Osteocyte (in vitro differentiated cells): ENCODE results near the gene WWP2. TPM values are rescaled to one million over a fixed set of nuclear protein-coding genes. Genes with fewer than 3 reads are reported as not detected.
A peak's percentile ranks its signal among the peaks of the same experiment; 100 is the strongest.
"Not testable (repeated sequence)": the region's sequence is repeated elsewhere in the genome, so short reads cannot be mapped to it uniquely, and the experiment has no call there.

ENCODE experiments used
- DNase-seq: peaks from one replicate; pipeline ENCODE4 v3.0.0; 2021; ENCODE audit warnings: mixed read lengths; ENCODE audit not compliant: unreplicated experiment; ENCODE audit errors: extremely low spot score
- H3K27ac Mint-ChIP-seq: one replicate; pipeline ENCODE4 v1.8.0; 2021; ENCODE audit warnings: mild to moderate bottlenecking, mixed read lengths; ENCODE audit not compliant: unreplicated experiment
- H3K27me3 Mint-ChIP-seq: one replicate; pipeline ENCODE4 v1.8.0; 2021; ENCODE audit warnings: mixed read lengths; ENCODE audit not compliant: unreplicated experiment
- H3K36me3 Mint-ChIP-seq: one replicate; pipeline ENCODE4 v1.8.0; 2021; ENCODE audit warnings: mixed read lengths; ENCODE audit not compliant: unreplicated experiment
- H3K4me1 Mint-ChIP-seq: one replicate; pipeline ENCODE4 v1.8.0; 2021; ENCODE audit warnings: mixed read lengths; ENCODE audit not compliant: unreplicated experiment
- H3K4me3 Mint-ChIP-seq: one replicate; pipeline ENCODE4 v1.8.0; 2021; ENCODE audit warnings: mild to moderate bottlenecking, moderate library complexity, mixed read lengths; ENCODE audit not compliant: unreplicated experiment
- H3K9me3 Mint-ChIP-seq: one replicate; pipeline ENCODE4 v1.8.0; 2021; ENCODE audit warnings: mixed read lengths; ENCODE audit not compliant: unreplicated experiment
- total RNA-seq: library from RNA; stranded (reverse); gene quantifications from 2 replicates; pipeline ENCODE4 v1.2.1, GENCODE V29; 2021
- TF ChIP-seq, protein P1 (sequence below): fragments of 200-600 bp; sonication (generic); IDR thresholded peaks from 2 replicates; pipeline ENCODE4 v1.5.0; 2021; ENCODE audit warnings: antibody characterized with exemption, mild to moderate bottlenecking, moderate library complexity

Gene WWP2
- total RNA-seq, 1 donor from 2014 or later: 36.2 TPM

DNA sequence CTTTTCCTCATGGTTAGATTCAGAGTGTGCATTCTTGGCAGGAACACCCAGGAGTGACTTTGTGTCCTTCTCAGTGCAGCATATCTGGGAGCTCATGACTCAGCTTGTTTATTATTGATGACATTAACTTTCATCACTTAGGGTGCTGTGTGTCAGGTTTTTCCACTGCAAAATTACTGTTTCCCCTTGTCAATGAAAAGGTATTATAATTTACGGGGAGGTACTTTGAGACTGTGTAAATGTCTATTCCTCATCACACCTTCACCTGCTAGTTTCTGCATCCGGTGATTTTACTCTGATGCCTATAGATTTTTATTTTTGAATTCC, 50.5 kb downstream of the WWP2 start:
- H3K4me3 Mint-ChIP-seq: no peak overlapping the region
- H3K9me3 Mint-ChIP-seq: no peaks in the 10 kb centered on the region
- no peak for DNase-seq
- peaks cover 7% of the 10 kb centered on the region for H3K4me1 Mint-ChIP-seq
- H3K27ac Mint-ChIP-seq: no peak overlapping the region
- TF ChIP-seq, protein P1, sequence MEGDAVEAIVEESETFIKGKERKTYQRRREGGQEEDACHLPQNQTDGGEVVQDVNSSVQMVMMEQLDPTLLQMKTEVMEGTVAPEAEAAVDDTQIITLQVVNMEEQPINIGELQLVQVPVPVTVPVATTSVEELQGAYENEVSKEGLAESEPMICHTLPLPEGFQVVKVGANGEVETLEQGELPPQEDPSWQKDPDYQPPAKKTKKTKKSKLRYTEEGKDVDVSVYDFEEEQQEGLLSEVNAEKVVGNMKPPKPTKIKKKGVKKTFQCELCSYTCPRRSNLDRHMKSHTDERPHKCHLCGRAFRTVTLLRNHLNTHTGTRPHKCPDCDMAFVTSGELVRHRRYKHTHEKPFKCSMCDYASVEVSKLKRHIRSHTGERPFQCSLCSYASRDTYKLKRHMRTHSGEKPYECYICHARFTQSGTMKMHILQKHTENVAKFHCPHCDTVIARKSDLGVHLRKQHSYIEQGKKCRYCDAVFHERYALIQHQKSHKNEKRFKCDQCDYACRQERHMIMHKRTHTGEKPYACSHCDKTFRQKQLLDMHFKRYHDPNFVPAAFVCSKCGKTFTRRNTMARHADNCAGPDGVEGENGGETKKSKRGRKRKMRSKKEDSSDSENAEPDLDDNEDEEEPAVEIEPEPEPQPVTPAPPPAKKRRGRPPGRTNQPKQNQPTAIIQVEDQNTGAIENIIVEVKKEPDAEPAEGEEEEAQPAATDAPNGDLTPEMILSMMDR: no peak
- peaks cover 13% of the 10 kb centered on the region for H3K36me3 Mint-ChIP-seq
- no peaks in the 10 kb centered on the region for H3K27me3 Mint-ChIP-seq

DNA sequence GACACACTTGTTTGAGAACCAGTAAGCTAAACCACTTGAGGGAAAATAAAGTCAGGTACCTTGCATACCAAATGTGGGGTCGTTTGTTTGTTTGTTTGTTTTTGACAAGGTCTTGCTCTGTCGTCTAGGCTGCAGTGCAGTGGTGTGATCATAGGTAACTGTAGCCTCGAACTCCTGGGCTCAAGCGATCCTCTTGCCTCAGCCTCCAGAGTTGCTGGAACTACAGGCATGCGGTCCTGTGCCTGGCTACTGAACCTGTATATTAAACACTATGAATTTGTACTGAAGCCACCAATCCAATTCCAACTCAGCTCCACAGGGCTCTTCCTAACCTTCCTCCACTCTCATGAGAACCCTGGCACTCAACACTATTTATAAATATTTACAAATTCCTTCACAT, 51.9 kb downstream of the WWP2 start:
- TF ChIP-seq, protein P1: no peak
- Mint-ChIP-seq H3K4me1 (peaks cover 7% of the 10 kb centered on the region), H3K27ac (peak overlapping the region; percentile 21), H3K4me3 (no peak overlapping the region), H3K9me3 (no peaks in the 10 kb centered on the region), H3K27me3 (no peaks in the 10 kb centered on the region), H3K36me3 (peaks cover 17% of the 10 kb centered on the region)
- no peak for DNase-seq

DNA sequence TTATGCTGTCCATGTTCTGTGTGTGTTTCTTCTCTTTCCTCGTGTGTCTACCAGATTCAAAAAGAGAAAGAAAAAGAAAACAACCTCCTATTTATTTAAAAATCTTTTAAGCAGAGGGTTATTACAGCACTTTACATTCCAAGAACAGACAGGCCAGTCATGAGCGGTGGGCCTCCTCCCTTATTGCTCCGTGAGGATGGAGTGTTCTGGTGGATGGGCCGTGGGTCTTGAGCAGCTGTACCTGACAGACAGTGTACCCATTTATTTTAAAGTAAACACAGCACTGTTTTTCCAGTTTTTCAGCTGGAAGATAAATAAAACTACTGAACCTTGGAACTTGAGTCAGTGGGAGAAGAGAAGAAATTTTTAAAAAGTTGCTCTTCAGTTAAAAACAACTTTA, 52.4 kb downstream of the WWP2 start:
- peaks cover 7% of the 10 kb centered on the region for H3K4me1 Mint-ChIP-seq
- no peak overlapping the region for H3K4me3 Mint-ChIP-seq
- H3K27me3 Mint-ChIP-seq: no peaks in the 10 kb centered on the region
- TF ChIP-seq, protein P1: no peak
- DNase-seq: no peak
- peak overlapping the region; percentile 21 for H3K27ac Mint-ChIP-seq
- peaks cover 17% of the 10 kb centered on the region for H3K36me3 Mint-ChIP-seq
- no peaks in the 10 kb centered on the region for H3K9me3 Mint-ChIP-seq

DNA sequence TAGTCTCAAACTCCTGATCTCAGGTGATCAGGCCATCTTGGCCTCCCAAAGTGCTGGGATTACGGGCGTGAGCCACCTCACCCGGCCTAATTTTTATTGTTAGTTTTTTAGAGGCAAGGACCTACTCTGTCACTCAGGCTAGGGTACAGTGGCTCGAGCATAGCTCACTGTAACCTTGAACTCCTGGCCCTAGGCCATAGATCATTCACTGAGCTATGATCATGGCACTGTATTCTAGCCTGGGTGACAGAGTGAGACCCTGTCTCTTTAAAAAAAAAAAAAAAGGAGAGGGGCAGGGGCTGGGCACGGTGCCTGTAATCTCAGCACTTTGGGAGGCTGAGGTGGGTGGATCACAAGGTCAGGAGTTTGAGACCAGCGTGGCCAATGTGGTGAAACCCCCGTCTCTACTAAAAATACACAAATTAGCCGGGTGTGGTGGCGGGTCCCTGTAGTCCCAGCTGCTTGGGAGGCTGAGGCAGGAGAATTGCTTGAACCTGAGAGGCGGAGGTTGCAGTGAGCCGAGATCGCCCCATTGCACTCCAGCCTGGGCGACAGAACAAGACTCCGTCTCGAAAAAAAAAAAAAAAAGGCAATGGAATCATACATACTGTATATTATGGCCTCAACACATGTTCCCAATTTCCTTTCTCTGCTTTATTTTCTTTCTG, 53.2 kb downstream of the WWP2 start:
- H3K36me3 Mint-ChIP-seq: peaks cover 16% of the 10 kb centered on the region
- H3K4me3 Mint-ChIP-seq, H3K9me3 Mint-ChIP-seq, H3K27me3 Mint-ChIP-seq, DNase-seq, H3K27ac Mint-ChIP-seq, H3K4me1 Mint-ChIP-seq: not testable (repeated sequence)

DNA sequence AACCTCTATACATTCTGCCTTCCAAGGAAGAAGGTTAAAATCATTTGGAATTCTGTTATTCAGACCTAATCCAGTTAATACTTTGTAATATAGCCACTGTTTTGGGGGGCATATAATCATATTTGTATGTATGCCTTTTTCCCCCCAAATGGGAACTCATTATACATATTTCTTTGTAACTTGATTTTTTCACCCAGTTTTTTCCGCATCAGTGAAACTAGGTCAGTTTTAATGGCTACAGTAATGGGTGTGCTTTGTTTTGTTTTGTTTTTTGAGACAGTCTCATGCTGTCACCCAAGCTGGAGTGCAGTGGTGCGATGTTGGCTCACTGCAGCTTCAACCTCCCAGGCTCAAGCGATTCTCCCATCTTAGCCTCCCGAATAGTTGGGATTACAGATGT, 54.9 kb downstream of the WWP2 start:
- Mint-ChIP-seq H3K36me3 (peaks cover 11% of the 10 kb centered on the region), H3K4me3 (no peak overlapping the region), H3K4me1 (peaks cover 17% of the 10 kb centered on the region), H3K27ac (no peak overlapping the region), H3K27me3 (no peaks in the 10 kb centered on the region), H3K9me3 (no peaks in the 10 kb centered on the region)
- no peak for DNase-seq
- TF ChIP-seq, protein P1: no peak
